GM12891 (cell line): Measurements from ENCODE around the gene SLC35C1.

ENCODE experiments used
- DNase-seq: peaks from one replicate; pipeline ENCODE4 v3.0.0; 2011; ENCODE audit warnings: low spot score; ENCODE audit not compliant: insufficient read length
- FAIRE-seq: peaks from 2 replicates; lab custom pipeline; 2011; peaks lifted over from hg19 to GRCh38; lab: Jason Lieb, UNC
- PAX5 ChIP-seq: IDR thresholded peaks from 2 replicates; pipeline ENCODE4 v1.6.1; 2011; ENCODE audit warnings: low read length, moderate library complexity, mild to moderate bottlenecking; ENCODE audit not compliant: insufficient read depth, severe bottlenecking
- POLR2A ChIP-seq: IDR thresholded peaks from 2 replicates; pipeline ENCODE4 v1.6.1; 2011; ENCODE audit warnings: low read depth, low read length, control low read depth
- POLR2AphosphoS5 ChIP-seq: IDR thresholded peaks from 2 replicates; pipeline ENCODE4 v1.6.1; 2011; ENCODE audit warnings: low read depth, low read length, control low read depth
- POU2F2 ChIP-seq: IDR thresholded peaks from 2 replicates; pipeline ENCODE4 v1.6.1; 2011; ENCODE audit warnings: low read depth, mild to moderate bottlenecking, control low read depth, low read length, moderate library complexity
- SPI1 ChIP-seq: IDR thresholded peaks from 2 replicates; pipeline ENCODE4 v1.6.1; 2011; ENCODE audit warnings: low read depth, low read length, control low read depth
- TAF1 ChIP-seq: IDR thresholded peaks from 2 replicates; pipeline ENCODE4 v1.6.1; 2011; ENCODE audit warnings: low read depth, low read length, control low read depth

SLC35C1 gene

DNA sequence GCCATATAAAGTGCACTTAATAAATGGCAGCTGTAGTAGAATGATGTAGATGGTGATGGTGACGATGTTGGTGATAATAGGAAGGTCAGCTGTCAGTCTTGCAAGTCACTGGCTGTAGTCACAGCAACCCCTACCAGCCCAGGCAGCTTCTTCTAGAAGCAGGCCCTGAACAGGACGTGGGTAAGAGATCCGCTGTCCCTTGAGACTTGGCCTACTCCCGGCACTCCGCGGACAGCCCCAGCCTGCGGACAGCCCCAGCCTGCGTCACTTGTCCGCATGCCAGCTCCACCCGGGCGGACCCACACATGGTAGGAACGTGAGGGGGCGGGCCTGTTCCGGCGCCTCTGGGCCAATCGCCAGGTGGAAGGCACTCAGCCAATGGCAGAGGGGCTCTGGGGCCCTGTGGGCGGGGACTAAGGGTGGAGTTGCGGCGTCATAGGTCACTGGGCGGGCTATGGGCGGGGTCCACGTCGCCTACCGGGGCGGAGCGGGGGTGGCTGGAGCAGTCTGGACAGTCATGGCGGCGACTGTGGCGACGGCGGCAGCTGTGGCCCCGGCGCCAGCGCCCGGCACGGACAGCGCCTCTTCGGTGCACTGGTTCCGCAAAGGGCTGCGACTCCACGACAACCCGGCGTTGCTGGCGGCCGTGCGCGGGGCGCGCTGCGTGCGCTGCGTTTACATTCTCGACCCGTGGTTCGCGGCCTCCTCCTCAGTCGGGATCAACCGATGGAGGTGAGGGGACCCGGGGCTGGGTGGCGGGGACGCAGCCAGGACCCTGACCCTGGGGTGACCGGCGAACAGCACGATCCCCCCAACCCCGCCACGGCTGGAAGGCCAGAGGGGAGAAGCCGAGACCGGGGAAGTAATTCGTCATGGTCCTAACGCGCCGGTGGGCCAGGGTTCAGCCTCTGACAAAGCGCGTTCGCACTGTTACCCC is 42.3 kb downstream of the SLC35C1 start, which contains the start of gene CRY2:
Gene CRY2, plus strand, starts transcription at position 502 of the 937 bp plus-strand sequence. Its CDS starts 16 bp downstream, at position 518.
- peak; percentile 97 for FAIRE-seq
- DNase-seq: peak; percentile 93
- TF ChIP-seq POLR2AphosphoS5 (peak; percentile 93), TAF1 (peak; percentile 96), SPI1 (no peak), PAX5 (no peak), POLR2A (peak; percentile 93), POU2F2 (peak; percentile 76; the same call in 1 of the 2 replicates)

DNA sequence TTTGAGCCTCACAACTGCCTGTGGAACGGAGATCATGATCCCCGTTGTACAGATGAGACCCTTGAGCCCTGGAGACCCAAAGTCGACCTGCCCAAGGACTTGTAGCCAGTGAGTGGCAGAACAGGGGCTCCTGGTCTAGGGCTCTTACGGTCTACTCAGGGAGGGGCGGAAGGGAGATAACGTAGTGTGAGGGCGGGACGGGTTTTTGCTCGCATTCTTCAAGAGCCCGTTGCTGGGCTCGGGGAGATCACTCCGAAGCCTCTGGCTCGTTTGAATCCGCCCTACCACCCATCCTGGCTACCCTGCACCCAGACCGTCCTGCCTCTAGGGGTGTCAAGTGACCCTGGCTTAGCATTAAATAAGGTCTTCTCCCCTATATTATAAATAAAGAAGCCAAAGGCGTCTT is 43.0 kb downstream of the SLC35C1 start:
- DNase-seq (no peak), FAIRE-seq (no peak)
- TF ChIP-seq POLR2A (no peak), TAF1 (no peak), POLR2AphosphoS5 (no peak), SPI1 (no peak), PAX5 (no peak), POU2F2 (no peak)

DNA sequence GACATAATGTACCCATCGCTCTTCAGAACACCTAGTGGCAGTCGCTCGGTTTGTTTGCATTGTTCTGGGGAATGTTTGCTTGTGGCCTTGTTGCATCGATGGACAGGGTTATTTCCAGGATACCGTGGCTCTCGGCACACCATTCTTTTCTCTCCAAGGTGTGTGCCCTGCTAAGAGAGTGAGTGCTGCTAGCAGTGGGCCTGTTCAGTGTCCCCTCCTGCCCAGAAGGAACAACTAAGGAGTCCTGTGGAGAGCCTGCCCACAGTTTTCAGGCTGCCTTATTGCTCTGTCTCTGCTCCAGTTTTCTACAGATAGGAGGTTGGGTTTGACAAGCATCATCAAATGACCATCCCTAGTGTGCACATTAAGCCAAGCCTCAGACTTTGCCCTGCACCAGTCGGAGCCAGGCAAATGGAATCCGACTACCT is 43.7 kb downstream of the SLC35C1 start:
- TF ChIP-seq POLR2A: no peak
- TF ChIP-seq SPI1: no peak
- TF ChIP-seq POLR2AphosphoS5: no peak
- TF ChIP-seq TAF1: no peak
- no peak for TF ChIP-seq PAX5
- FAIRE-seq: no peak
- no peak for DNase-seq

DNA sequence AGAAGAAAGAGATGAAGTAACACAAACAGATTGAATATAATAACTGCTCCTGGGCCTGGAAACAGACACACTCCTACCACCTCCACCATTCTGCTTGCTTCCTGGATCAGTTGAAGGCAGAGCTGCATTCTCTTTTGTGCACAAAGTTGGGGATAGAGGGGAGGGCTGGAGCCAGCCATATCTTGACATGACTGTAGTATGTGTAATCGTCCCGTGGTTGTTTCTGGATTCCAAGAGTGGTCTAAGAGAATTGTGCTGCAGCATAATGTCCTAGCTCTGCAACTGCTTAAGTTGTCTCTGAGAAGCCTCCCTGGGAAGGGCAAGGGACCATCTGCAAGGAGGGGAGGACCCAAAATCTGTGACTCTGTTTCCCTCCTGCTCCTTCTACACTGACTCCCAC is 45.5 kb downstream of the SLC35C1 start:
- no peak for DNase-seq
- no peak for FAIRE-seq
- TF ChIP-seq POLR2A: no peak
- no peak for TF ChIP-seq POU2F2
- TF ChIP-seq POLR2AphosphoS5: no peak
- TF ChIP-seq SPI1: no peak
- TF ChIP-seq PAX5: no peak
- no peak for TF ChIP-seq TAF1

DNA sequence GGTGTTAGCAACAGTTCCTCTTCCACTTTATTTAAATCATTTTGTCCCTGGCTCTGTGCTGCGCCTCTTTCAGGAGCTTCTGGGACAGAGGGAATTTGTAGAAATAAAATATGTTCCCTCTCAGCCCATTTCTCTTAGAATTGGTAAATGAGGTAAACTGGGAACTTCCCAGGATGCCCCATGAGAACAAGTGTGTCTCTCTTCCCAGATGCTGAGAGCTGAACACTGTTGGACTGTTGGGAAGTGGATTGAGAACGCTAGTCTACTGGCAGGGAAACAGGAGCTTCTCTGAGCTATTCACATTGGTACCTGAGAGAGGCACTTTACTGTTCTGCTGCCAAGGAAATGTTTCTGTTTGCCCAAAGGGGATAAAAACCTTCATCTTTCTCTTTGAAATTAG is 46.3 kb downstream of the SLC35C1 start:
- no peak for FAIRE-seq
- DNase-seq: no peak
- TF ChIP-seq PAX5: no peak
- TF ChIP-seq TAF1: no peak
- no peak for TF ChIP-seq SPI1
- TF ChIP-seq POLR2AphosphoS5: no peak
- no peak for TF ChIP-seq POLR2A
- TF ChIP-seq POU2F2: no peak

DNA sequence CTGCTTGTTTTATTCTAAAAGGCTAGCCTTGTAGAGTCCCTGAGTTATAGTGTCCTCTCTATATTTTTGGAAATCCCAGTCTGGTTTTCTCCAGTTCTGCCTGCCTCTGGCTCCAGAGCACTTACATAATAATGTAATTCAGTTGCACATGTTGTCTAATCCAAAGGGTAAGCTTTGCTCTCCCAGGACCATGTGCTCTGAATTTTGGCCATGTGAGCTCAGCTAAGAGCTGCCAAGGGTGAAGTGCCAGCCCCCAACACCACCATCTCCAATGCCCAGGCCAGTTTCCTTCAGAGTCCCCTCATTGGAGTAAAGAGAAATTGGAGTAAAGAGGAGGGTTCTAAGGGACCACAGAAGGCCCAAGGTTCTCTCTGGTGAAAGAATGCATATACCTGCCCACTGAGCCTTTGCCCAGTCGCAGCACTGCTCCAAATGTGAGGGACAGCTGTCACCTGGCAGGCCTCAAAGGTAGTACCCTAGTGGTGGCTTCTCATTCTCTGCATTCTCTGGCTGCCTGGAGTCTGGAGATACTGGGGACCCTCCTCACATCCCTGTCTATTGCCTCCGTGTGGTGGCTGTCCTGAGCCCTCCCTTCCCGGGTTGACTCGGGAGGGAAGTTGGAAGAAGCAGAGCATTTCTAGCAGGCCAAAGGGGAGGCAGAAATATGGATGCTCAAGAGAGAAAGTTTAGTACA is 47.2 kb downstream of the SLC35C1 start:
- DNase-seq: no peak
- no peak for FAIRE-seq
- TF ChIP-seq POU2F2 (no peak), TAF1 (no peak), SPI1 (no peak), POLR2AphosphoS5 (no peak), POLR2A (no peak), PAX5 (no peak)

DNA sequence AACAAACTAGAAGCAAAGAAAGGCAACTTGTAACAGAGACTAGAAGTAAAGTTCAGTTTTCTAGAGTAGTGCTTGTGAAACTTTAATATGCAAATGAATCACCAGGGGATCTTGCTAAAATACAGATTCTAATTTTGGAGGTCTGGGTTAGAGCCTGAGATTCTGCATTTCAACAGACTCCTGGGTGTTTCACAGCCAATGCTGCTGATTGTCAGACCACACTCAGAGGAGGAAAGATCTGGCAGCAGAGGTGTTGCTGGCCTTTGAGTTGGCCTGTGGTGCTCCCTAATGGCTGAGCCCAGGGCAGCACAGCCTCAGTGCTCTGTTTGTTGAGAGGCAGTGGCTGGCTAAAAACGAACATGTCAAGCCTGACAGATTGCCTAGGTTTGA is 47.8 kb downstream of the SLC35C1 start:
- DNase-seq (peak; percentile 49), FAIRE-seq (peak; percentile 35)
- TF ChIP-seq POLR2AphosphoS5 (no peak), PAX5 (no peak), SPI1 (no peak), TAF1 (no peak), POU2F2 (no peak; the same call in 1 of the 2 replicates), POLR2A (no peak)

DNA sequence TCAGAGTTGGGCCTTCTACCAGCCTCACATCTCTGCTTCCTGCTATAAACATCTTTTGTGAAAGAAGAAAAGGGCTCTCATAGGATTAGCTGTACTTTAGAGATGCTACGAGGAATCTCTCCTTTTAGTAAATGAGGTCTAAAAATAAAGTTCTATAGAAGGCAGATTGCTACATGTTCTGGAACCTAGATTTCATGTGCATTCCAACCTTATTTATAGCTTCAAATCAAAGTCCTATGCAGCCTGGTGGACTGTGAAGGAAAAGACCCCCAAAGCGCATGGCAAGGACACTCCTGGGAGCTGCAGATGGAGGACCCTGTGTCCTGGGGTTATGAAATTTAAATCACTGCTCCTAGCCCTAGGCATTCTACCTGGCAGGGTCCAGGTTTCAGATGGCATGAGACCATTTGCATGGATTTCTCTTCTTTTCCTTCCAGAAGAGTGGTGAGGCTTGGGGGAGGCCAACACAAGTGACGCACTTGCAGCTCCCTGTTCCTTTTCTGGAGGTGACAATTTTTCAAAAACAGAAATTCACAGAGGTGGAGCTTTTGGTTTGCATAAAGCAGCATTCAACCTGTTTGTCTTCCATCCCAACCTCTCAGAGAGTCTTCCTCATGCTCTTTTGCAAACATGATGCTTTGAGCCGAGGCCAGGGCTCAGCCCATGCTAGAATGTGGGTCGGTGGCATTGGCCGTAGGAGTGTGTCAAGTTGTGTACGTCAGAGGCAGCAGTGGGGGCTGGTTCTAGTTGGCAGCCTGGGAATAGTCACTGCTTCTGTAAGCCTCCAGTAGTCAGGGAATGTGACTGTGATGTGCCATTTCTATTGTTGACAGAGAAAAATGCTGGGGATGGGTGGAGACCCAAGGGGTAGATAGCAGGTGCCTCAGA is 48.6 kb downstream of the SLC35C1 start:
- DNase-seq (no peak), FAIRE-seq (no peak)
- no peak for TF ChIP-seq PAX5
- no peak for TF ChIP-seq POLR2A
- TF ChIP-seq POLR2AphosphoS5: no peak
- TF ChIP-seq SPI1: no peak
- TF ChIP-seq TAF1: no peak
- TF ChIP-seq POU2F2: no peak
